Activated CD8-positive, alpha-beta memory T cell treated with anti-CD3 and anti-CD28 coated beads, Interleukin-2, amount 10 ng/mL, durations not matched to agents 7 days and 5 days (primary cell): Measurements from ENCODE around the gene CT45A1. TPM values are rescaled to one million over a fixed set of nuclear protein-coding genes. Genes with fewer than 3 reads are reported as not detected.
"Not testable (repeated sequence)": the region's sequence is repeated elsewhere in the genome, so short reads cannot be mapped to it uniquely, and the experiment has no call there.

Experiments
- ATAC-seq: fragments of 150-1000 bp; cut with Tn5 transposase; one replicate; pipeline ENCODE4 v1.10.0; 2021; ENCODE audit warnings: moderate library complexity
- CTCF ChIA-PET: fragments of 350-600 bp; sonication (Branson Sonifier 250); formaldehyde crosslinking; loops from one replicate; lab custom pipeline; 2021; ENCODE audit warnings: antibody characterized with exemption; lab: Charles Lee
- DNase-seq: peaks from one replicate; pipeline ENCODE4 v3.0.0-alpha.2; 2020
- H3K27ac Mint-ChIP-seq: one replicate; pipeline ENCODE4 v1.8.0; 2021; ENCODE audit warnings: mild to moderate bottlenecking, mixed read lengths
- H3K27me3 Mint-ChIP-seq: one replicate; pipeline ENCODE4 v1.8.0; 2021; ENCODE audit warnings: mixed read lengths
- H3K36me3 Mint-ChIP-seq: one replicate; pipeline ENCODE4 v1.8.0; 2021; ENCODE audit warnings: mild to moderate bottlenecking, mixed read lengths
- H3K4me1 Mint-ChIP-seq: one replicate; pipeline ENCODE4 v1.8.0; 2021; ENCODE audit warnings: mixed read lengths
- H3K4me3 Mint-ChIP-seq: one replicate; pipeline ENCODE4 v1.8.0; 2021; ENCODE audit warnings: mild to moderate bottlenecking, moderate library complexity, mixed read lengths
- H3K9me3 Mint-ChIP-seq: one replicate; pipeline ENCODE4 v1.8.0; 2022; ENCODE audit warnings: low read depth, mixed read lengths
- total RNA-seq, 2 experiments: library from RNA; stranded (reverse); gene quantifications; one replicate each; pipeline ENCODE4 v1.2.3, GENCODE V29; 2021

The CT45A1 gene, protein sequence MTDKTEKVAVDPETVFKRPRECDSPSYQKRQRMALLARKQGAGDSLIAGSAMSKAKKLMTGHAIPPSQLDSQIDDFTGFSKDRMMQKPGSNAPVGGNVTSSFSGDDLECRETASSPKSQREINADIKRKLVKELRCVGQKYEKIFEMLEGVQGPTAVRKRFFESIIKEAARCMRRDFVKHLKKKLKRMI
- total RNA-seq: not detected

DNA sequence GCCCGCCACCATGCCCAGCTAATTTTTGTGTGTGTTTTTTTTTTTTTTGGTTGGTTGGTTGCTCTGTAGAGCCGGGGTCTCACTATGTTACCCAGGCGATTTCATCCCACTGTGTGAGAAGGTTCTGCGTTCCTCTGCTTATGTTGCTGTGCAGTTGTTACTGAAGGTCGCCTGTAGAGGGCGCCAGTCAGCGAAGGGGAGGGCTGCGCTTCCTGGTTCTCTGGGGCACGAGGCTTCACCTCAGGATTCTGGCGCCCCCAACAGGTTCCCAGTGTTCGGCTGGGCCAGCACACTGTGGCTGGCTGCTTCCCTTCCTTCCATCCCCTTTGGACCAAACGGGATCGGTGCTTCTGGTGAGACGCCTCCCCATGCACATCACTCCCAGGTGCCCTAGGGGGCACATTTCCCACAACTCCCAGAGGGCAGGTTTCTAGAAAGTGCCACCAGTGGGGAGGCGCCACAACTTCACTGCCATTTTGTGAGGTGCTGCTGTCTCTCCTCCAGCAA, at the start of gene CT45A1:
TSS of gene CT45A1 (plus strand) at position 457 of the 507 bp plus-strand sequence. CDS start 5,302 bp downstream, outside the sequence.
- H3K9me3 Mint-ChIP-seq, H3K27me3 Mint-ChIP-seq, H3K36me3 Mint-ChIP-seq, DNase-seq, CTCF ChIA-PET, H3K4me3 Mint-ChIP-seq, ATAC-seq, H3K4me1 Mint-ChIP-seq, H3K27ac Mint-ChIP-seq: not testable (repeated sequence)

DNA sequence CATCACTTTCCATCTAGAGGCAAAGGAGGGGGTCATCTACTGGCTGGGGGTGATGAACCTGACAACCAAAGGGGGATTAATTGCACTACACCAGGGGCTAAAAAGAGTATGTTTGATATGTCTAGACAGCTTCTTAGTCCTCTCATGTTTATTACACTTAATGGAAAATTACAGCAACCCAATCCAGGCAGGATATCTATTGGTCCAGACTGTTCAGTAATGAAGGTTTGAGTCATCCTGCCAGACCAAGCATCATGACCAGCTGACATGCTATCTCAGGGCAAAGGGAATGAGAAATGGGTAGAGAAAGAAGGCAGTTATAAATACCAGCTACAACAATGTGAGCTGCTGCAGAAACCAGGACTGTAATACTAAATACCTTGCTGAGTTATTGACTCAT, 40.5 kb upstream of the CT45A1 start:
- H3K27ac Mint-ChIP-seq, H3K9me3 Mint-ChIP-seq, H3K4me1 Mint-ChIP-seq, DNase-seq, H3K27me3 Mint-ChIP-seq, H3K36me3 Mint-ChIP-seq, ATAC-seq, H3K4me3 Mint-ChIP-seq, CTCF ChIA-PET: not testable (repeated sequence)

DNA sequence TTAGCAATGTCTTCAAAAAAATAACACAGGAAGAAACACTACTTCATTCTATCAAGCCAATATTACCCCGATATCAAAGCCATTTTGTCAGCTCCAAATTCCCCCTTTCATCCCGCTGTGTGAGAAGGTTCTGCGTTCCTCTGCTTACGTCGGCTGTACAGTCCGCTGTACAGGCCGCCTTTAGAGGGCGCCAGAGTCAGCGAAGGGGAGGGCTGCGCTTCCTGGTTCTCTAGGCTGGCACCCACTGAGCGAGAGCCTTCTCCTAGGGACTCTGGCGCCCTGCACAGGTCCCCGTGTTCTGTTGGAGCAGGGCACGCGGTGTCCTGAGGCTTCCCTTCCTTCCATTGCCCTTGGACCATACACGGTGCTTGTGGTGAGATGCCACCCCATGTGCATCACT, 25.3 kb upstream of the CT45A1 start:
- H3K9me3 Mint-ChIP-seq: no peaks in the 10 kb centered on the region
- peaks cover 6% of the 10 kb centered on the region for H3K27me3 Mint-ChIP-seq
- ATAC-seq (no peak), DNase-seq (no peak)
- no peak overlapping the region for H3K4me3 Mint-ChIP-seq
- CTCF ChIA-PET: no interaction called here
- H3K36me3 Mint-ChIP-seq: no peaks in the 10 kb centered on the region
- H3K4me1 Mint-ChIP-seq: no peaks in the 10 kb centered on the region
- no peak overlapping the region for H3K27ac Mint-ChIP-seq

DNA sequence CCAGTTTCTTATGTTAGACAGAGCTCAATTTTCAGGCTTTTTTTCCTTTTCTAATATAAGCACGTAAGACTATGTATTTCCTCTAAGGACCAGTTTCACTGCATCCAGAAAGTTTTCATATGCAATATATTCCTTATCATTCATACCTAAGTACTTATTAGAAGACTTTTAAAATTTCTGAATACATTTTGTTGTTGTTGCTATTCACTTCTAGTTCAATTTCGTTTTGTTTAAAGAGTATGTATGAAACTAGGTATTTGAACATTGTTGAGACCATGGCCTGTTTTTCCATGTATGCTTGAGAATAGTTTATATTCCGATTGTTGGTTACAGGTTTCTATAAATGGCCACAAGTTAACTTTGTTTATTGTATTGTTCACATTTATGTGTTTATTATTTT, 18.0 kb upstream of the CT45A1 start:
- CTCF ChIA-PET: no interaction called here
- Mint-ChIP-seq H3K9me3 (no peaks in the 10 kb centered on the region), H3K4me3 (no peak overlapping the region), H3K27me3 (peaks cover 2% of the 10 kb centered on the region), H3K36me3 (no peaks in the 10 kb centered on the region), H3K4me1 (no peaks in the 10 kb centered on the region), H3K27ac (no peak overlapping the region)
- ATAC-seq (no peak), DNase-seq (no peak)

DNA sequence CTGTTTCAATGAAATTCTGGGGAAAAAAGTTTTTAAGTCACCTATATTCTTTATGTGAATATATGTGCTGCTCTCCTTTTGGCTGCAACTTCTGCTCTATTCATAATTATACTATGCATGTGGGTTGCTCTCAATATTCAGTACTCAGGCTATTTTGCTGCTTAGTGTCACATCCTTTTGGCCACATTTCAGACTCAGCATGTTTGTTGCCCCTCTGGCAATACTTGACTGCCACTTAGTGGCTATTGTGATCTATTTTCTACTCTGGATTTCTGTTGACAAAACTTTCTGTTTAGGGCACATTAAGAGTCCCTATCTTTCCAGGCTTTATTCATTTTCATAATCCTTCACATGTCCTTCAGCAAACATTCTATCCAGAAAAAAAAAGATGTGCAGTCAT, 15.8 kb upstream of the CT45A1 start:
- Mint-ChIP-seq H3K36me3 (no peaks in the 10 kb centered on the region), H3K4me3 (no peak overlapping the region), H3K9me3 (no peaks in the 10 kb centered on the region), H3K27me3 (peaks cover 2% of the 10 kb centered on the region), H3K27ac (no peak overlapping the region), H3K4me1 (no peaks in the 10 kb centered on the region)
- CTCF ChIA-PET: no interaction called here
- DNase-seq (no peak), ATAC-seq (no peak)

DNA sequence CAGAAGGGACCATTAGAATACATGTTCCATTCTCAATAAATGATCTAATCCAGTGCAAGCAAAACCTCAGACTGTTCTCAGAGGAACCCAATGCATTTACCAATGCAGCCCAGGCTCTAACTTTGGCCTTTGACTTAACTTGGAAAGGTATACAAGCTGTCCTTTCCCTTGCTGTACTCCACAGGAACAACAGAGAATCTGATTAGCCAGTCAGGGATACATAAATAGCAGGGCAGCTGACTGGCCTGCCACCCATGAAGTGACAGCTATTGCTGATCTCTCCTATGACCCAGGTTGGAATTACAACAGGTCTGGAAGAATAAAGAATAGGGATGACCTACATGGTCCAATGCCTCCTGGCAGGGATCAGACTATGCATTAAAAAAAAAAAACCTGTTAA, 14.5 kb upstream of the CT45A1 start:
- H3K27ac Mint-ChIP-seq: no peak overlapping the region
- no peak for DNase-seq
- peaks cover 2% of the 10 kb centered on the region for H3K27me3 Mint-ChIP-seq
- H3K9me3 Mint-ChIP-seq: no peaks in the 10 kb centered on the region
- no peaks in the 10 kb centered on the region for H3K4me1 Mint-ChIP-seq
- H3K4me3 Mint-ChIP-seq: no peak overlapping the region
- CTCF ChIA-PET: no interaction called here
- no peak for ATAC-seq
- no peaks in the 10 kb centered on the region for H3K36me3 Mint-ChIP-seq

DNA sequence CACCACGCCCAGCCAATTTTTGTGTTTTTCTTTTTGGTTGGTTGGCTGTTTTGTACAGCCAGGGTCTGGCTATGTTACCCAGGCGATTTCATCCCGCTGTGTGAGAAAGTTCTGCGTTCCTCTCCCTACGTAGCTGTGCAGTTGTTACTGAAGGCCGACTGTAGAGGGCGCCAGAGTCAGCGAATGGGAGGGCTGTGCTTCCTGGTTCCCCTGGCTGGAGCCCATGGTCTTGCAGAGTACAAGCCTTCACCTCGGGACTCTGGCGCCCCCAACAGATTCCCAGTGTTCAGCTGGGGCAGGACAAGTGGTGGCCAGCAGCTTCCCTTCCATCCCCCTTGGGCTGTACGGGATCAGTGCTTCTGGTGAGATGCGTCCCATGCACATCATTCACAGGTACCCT, 5.6 kb upstream of the CT45A1 start:
- DNase-seq: peak; percentile 41
- Mint-ChIP-seq H3K4me3 (no peak overlapping the region), H3K36me3 (no peaks in the 10 kb centered on the region), H3K27me3 (no peaks in the 10 kb centered on the region), H3K27ac (no peak overlapping the region), H3K4me1 (no peaks in the 10 kb centered on the region), H3K9me3 (no peaks in the 10 kb centered on the region)
- CTCF ChIA-PET: no interaction called here
- no peak for ATAC-seq

DNA sequence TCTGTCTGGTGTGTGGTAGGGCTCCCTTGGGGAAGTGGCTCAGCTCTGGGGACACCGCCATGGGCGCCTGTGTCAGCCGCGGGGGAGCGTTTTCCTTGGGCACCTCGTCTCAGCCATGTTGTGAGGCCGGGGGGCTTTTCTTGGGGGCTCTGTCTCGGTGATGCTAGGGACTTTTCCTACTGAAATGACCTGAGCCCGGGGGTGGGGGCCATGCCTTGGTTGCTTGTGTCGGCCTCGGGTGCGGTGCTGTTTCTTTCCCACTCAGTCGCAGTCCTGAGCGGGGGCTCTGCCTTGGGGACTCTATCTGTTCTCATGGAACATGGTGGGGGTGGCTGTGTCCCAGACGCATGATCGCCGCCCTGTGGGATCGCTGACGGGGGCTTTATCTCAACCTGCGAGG, 356 bp downstream of the CT45A1 start:
- Mint-ChIP-seq H3K27ac (no peak overlapping the region), H3K36me3 (no peaks in the 10 kb centered on the region), H3K4me3 (no peak overlapping the region), H3K9me3 (no peaks in the 10 kb centered on the region), H3K4me1 (no peaks in the 10 kb centered on the region), H3K27me3 (no peaks in the 10 kb centered on the region)
- no peak for DNase-seq
- no peak for ATAC-seq
- CTCF ChIA-PET: no interaction called here

DNA sequence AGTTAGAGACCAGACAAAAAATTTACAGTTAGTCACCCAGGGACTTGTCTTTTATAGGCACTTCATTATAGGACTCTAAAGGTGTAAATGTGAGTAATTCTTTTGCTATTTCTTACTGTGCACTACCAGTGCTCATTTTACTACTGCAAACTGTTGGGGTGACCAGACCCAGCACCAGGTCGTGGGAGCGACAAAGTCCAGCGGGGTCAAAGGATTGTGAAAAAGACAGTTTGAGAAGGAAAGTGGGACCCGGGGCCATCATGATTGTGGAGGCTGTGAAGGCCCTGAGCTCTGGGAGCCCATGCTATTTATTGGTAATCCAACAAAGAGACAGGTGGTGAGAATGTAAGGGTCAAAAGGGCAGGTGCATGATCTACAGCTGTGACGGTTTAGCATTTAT, 21.2 kb downstream of the CT45A1 start:
- H3K4me1 Mint-ChIP-seq, CTCF ChIA-PET, H3K4me3 Mint-ChIP-seq, DNase-seq, ATAC-seq, H3K27me3 Mint-ChIP-seq, H3K9me3 Mint-ChIP-seq, H3K27ac Mint-ChIP-seq, H3K36me3 Mint-ChIP-seq: not testable (repeated sequence)

DNA sequence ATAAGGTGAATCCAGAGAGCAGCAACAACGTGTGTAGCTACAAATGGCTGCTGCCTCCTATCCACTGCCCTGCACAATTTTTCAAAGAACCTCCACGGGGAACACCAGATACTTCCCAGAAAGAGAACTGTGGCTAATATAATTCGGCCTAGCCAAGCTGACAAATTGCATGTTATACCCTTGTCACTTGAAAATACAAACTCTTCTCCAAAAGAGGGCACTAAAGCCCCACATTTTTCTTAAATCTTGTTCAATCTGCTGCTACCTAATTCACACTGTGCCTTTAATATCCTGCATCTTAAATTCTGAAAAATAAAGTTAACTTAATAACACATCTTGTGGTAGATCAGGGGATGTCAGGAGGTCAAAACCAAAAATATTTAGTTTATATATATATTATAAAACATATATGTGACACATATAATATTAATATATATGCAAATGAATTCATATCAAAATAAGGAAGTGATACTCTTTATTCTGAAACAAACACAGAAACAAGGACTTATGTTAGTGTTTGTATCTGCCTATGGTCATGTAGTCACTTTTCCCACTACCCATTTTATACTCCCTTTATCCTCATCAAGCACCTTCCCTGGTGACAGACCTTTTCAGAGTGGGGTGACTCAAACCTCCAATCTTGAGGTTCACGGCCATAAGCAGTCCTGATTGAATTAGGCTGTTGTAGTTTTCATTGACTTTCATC, 24.1 kb downstream of the CT45A1 start:
- no peaks in the 10 kb centered on the region for H3K36me3 Mint-ChIP-seq
- CTCF ChIA-PET: no interaction called here
- H3K27me3 Mint-ChIP-seq: no peaks in the 10 kb centered on the region
- DNase-seq (no peak), ATAC-seq (no peak)
- no peak overlapping the region for H3K4me3 Mint-ChIP-seq
- no peak overlapping the region for H3K27ac Mint-ChIP-seq
- no peaks in the 10 kb centered on the region for H3K9me3 Mint-ChIP-seq
- no peaks in the 10 kb centered on the region for H3K4me1 Mint-ChIP-seq

DNA sequence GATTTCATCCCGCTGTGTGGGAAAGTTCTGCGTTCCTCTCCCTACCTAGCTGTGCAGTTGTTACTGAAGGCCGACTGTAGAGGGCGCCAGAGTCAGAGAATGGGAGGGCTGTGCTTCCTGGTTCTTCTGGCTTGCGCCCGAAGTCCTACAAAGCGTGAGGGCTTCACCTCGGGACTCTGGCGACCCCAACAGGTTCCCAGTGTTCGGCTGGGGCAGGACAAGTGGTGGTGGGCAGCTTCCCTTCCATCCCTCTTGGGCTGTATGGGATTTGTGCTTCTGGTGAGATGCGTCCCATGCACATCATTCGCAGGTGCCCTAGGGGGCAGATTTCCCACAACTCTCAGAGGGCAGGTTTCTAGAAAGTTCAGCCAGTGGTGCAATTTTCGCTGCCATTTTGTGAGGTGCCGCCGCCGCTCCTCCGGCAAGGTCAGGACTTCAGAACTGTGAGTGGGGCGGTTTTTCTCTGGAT, 27.3 kb downstream of the CT45A1 start:
- Mint-ChIP-seq H3K4me1 (no peaks in the 10 kb centered on the region), H3K27ac (no peak overlapping the region), H3K27me3 (no peaks in the 10 kb centered on the region), H3K9me3 (no peaks in the 10 kb centered on the region), H3K36me3 (no peaks in the 10 kb centered on the region), H3K4me3 (no peak overlapping the region)
- ATAC-seq (peak; percentile 80), DNase-seq (peak; percentile 60)
- CTCF ChIA-PET: interaction anchor here (1.0 kb wide), 1 partner anchor 191 kb away, joined by 6 read pairs; no protein-coding TSS in a partner anchor

DNA sequence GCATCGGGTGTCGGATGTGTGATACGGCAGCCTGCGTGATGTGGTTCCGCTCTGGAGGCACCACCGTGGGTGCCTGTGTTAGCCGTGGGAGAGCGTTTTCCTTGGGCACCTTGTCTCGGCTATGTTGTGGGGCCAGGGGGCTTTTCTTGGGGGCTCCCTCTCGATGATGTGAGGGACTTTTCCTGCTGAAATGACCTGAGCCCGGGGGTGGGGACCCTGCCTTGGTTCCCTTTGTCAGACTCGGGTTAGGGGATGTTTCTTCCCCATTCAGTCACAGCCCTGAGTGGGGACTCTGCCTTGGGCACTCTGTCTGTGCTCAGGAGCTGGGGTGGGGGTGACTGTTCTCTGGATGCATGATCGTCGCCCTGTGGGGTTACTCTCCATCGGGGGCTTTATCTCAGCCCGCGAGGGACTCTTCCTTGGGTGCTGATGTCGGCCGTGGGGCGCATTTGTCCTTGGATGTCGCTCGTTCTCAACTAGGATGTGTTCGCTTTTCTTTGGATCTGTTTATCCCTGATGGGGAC, 27.8 kb downstream of the CT45A1 start:
- H3K4me3 Mint-ChIP-seq: no peak overlapping the region
- ATAC-seq (no peak), DNase-seq (no peak)
- H3K9me3 Mint-ChIP-seq: no peaks in the 10 kb centered on the region
- CTCF ChIA-PET: interaction anchor here (1.0 kb wide), 1 partner anchor 190 kb away, joined by 6 read pairs; no protein-coding TSS in a partner anchor
- H3K27me3 Mint-ChIP-seq: no peaks in the 10 kb centered on the region
- H3K4me1 Mint-ChIP-seq: no peaks in the 10 kb centered on the region
- H3K36me3 Mint-ChIP-seq: no peaks in the 10 kb centered on the region
- H3K27ac Mint-ChIP-seq: no peak overlapping the region

DNA sequence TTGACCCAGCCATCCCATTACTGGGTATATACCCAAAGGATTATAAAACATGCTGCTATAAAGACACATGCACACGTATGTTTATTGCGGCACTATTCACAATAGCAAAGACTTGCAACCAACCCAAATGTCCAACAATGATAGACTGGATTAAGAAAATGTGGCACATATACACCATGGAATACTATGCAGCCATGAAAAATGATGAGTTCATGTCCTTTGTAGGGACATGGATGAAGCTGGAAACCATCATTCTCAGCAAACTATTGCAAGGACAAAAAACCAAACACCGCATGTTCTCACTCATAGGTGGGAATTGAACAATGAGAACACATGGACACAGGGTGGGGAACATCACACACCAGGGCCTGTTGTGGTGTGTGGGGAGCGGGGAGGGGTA, 31.3 kb downstream of the CT45A1 start:
- CTCF ChIA-PET, H3K27ac Mint-ChIP-seq, ATAC-seq, H3K36me3 Mint-ChIP-seq, H3K27me3 Mint-ChIP-seq, H3K9me3 Mint-ChIP-seq, DNase-seq, H3K4me3 Mint-ChIP-seq, H3K4me1 Mint-ChIP-seq: not testable (repeated sequence)

DNA sequence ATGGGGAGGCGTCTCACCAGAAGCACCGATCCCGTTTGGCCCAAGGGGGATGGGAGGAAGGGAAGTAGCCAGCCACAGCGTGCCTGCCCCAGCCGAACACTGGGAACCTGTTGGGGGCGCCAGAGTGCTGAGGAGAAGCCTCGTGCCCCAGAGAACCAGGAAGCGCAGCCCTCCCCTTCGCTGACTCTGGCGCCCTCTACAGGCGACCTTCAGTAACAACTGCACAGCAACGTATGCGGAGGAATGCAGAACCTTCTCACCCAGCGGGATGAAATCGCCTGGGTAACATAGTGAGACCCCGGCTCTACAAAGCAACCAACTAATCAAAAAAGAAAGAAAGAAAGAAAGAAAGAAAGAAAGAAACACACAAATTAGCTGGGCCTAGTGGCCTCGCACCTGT, 54.7 kb downstream of the CT45A1 start, which contains the start of gene CT45A3:
TSS of gene CT45A3 (minus strand) at position 101 of the 400 bp plus-strand sequence. CDS start 3,747 bp downstream, outside the sequence.
- H3K36me3 Mint-ChIP-seq, H3K4me3 Mint-ChIP-seq, DNase-seq, H3K27ac Mint-ChIP-seq, H3K27me3 Mint-ChIP-seq, H3K9me3 Mint-ChIP-seq, CTCF ChIA-PET, H3K4me1 Mint-ChIP-seq, ATAC-seq: not testable (repeated sequence)
